GM19025 (cell line): ENCODE data around the gene APBB2.

ENCODE experiments used
- ATAC-seq: cut with Tn5 transposase; IDR thresholded peaks from one replicate; pipeline ENCODE4 v1.9.1; 2021; ENCODE audit warnings: mild to moderate bottlenecking, low read depth, moderate library complexity; ENCODE audit not compliant: unreplicated experiment

Gene APBB2

DNA sequence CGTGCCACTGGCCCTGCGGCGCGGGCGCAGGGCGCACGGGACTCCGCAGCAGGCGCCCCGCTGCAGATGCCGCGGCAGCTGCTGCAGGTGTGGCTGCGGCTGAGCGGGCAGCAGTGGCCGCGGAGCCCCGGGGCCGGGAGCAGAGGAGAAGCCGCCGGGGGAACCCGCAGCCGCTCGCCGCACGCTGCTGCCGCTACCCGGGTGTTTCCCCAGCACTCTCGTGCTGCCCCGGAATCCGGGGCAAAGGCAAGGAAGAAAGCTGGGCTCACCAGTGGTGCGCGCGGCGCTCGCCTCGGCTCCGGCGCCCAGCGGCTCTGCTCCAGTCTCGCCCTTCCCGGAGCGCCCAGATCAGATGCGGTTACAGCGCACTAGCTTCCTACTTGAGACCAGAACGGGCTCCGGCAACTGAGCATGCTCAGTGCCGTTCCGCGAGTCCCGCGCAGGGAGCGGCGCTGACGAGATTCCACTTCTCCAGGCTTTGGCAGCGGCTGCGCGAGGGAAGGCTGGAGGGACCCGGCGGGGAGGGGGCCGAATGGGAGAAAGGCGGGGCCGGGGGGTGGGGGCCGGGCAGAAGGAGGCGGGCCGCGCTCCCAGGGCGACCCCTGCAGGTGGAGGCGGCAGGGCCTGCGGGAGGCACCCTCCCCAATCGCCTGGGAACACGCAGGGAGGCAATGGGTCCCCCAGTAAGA, at the start of gene APBB2:
APBB2 (minus strand) TSS at position 407 of the 689 bp plus-strand sequence. CDS start 181,288 bp downstream, outside the sequence.
- ATAC-seq: peak; percentile 45

DNA sequence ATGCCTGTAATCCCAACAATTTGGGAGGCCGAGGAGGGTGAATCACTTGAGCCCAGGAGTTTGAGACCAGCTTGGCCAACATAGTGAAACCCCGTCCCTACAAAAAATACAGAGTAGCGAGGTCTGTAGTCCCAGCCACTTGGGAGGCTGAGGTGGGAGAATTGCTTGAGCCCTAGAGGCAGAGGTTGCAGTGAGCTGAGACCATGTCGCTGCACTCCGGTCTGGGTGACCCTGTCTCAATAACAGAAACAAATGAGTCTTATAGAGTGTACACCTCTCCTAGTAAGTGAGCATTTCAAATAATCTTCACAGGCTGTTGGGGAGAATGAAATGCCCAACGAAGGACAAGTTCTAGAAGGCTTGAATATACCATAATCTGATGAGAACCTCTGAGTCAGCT, 47.9 kb upstream of the APBB2 start:
- no peak for ATAC-seq

DNA sequence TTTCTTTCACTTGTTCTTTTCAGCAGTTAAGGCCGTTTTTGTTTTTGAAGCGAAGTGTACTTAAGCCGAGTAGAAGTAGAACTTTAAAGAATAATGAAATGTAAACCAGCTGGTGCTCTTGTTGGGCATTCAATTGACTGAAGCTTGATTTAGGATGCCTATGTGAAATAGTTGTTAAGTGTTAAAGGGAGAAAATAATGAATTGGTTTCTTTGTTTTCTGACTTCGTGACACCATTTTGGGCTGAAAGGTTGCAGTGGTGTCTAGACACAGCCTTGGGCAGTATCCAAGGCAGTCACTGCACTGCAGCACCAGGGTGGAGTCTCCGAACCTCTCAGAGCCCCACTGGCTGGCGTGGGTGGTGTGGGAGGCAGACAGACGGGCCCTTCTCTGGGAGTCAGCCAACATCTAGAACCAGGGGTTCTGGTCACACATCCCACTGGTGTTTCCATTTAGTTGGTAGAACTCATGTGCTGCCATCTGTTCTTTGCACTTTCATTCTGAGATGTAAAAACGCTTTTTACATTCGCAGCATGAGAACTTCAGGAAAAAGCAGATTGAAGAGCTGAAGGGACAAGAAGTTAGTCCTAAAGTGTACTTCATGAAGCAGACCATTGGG, 45.9 kb upstream of the APBB2 start:
- ATAC-seq: no peak

DNA sequence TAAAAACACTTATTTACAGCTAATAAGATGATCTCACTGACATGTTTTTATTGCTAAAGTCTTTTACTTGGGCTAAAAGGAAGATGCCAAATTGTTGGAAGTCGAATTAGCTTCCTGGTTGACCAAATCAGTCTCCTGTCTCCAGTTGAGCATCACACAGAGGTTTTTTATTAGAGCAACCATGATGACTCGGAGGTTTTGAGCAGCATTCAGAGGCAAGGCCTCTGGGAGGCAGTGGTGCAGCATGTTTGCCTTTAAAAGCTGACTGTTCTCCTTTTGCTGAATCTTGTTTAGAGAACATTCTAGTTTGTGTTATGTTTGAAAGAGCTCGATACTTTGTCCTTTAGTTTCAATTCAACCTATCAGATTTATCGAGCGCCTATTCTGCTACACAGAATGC, 44.4 kb upstream of the APBB2 start:
- ATAC-seq: no peak

DNA sequence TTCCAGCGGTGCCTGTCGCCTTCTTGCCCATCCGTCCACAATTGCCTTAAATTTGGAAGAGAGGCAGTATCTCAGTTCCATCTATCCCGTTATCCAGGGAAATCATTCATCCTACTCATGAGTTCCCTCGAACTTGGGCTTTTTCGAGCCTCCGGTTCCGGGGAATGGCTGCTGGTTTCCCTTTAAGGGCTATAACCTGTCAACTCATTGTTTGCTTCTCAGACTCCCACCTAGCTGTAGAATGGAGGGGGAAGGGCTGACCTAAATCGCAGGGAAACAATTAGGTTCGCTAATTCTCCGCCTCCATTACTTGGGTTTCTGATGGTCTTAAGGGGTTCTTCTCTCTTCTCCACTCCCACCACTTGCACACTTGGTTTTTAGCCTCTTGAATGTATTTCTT, 43.6 kb upstream of the APBB2 start:
- ATAC-seq: no peak

DNA sequence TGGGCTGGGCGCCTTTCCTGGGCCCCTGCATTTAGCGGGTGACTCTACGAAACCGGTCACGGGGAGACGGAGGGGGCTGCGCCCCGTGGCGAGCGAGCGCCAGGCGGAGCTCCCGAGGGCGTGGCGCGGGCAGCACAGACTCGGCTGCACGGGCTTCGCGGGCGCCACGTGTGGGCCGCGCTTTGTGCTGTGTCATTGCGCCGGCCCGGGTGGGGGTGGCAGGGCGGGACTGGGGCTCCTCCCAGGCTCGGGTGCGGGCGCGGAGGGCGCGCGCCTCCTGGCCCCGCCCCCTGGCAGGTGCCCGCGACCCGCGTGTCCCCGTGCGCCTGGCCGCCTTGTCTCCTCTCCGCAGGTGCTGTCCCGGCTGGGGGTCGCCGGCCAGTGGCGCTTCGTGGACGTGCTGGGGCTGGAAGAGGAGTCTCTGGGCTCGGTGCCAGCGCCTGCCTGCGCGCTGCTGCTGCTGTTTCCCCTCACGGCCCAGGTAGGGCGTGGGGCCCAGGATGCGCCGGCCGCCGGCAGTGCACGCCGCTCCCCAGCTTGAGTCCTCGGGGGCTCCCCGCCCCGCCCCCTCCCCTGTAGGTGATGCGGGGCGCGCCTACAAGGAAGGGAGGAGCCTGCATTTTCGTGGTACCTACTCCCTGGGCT, 43.0 kb upstream of the APBB2 start:
- peak; percentile 74 for ATAC-seq

DNA sequence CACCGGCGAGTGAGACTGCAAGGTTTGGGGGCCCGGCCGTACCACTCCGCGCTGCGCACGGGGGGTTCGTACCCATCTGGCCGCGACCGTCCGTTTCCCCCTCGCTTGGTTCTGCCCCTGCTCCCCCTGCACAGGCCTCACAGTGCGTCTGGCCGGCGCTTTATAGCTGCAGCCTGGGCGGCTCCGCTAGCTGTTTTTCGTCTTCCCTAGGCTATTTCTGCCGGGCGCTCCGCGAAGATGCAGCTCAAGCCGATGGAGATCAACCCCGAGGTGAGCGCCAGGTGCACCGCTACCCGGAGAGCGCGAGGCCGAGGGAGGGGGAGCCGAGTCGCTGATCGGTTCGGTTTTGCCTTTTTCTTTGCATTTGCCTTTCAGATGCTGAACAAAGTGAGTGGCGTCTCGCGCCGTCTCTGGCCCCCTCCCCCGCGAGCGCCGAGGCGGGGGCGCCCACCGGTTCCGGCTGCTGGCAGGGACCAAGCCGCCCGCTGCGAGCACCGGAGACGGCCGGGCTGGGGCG, 42.5 kb upstream of the APBB2 start, which contains the start of gene UCHL1:
UCHL1 (plus strand) TSS at position 189 of the 517 bp plus-strand sequence; CDS start at position 238, 49 bp downstream.
- peak; percentile 54 for ATAC-seq

DNA sequence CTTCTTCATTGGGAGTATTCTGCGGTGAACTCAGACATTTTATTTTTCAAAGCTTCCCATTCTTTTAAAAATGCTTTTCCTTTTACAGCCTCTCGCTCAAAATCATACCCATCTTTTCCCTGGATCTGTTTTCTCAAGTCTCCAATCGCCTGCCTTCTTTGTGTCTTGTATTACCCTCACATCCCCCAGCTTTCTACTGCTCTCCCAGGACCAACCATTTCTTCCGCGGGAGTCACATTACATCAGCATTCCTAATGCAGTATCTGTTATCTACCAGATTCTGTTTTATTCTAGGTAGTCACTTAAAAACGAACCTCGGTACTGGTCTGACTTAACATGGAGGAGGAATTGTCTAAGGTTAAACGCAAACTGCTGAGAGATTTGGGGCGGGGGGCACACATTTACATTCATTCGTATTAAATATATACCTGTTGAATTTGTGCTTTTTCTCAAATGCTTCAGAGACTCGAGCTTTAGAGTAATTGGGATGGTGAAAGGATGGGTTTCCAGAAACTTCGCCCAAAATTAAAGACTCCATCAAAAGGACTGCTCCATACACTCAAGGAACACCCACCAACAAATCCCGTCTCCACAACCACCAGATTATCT, 41.9 kb upstream of the APBB2 start:
- ATAC-seq: no peak

DNA sequence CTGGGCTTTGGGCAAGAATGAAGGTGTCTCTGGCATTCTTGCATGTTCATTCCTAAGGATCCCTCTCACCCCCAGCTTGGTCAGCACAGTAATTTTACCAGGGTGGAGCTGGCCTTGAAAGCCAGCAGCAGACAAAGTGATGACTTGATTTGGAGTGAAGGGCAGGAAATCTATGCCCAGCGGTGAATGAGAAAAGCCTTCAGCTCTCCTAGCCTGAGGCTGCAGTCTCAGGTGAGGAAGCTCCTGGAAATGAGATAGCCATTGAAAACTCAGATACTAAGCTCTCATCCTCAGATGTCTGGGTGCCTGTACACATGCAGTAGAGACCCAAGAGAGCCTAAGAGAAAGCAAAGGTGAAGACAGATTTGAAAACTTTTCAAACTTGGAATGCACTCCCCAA, 31.6 kb upstream of the APBB2 start:
- ATAC-seq: no peak

DNA sequence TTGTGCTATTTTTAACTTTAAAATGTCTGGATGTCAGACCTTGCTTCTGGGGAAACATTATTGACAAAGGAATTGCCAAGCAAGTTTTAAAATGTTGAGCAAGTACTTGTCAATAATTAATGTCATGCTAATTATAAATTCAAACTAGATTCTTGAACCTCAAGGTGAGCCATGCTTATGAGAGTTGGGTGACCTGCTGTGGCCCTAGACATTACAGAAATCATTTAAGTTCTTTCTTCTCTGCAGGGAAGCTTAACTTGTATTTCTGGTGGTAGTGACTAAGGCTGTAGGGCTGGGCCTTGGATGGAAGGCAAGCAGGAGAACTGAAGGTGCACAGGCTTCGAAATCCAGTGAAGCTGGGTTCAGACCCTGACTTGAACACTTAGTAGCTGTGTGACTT, 27.6 kb upstream of the APBB2 start:
- ATAC-seq: no peak

DNA sequence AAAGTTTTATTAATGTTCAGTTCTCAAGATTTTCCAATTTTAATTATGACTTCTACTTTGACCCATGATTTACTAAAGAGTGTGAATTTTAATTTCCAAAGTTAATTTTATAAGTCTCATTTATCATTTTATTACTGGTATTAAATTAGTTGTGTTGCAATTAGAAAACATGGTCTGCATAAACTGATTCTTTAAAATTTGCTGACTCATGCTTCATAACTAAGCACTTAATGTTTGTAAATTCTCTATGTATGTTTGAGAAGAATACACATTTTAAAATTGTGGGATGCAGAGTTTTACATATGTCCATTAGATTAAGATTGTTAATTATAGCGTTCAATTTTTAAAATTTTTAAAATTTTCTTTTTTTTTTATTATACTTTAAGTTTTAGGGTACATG, 22.2 kb upstream of the APBB2 start:
- no peak for ATAC-seq

DNA sequence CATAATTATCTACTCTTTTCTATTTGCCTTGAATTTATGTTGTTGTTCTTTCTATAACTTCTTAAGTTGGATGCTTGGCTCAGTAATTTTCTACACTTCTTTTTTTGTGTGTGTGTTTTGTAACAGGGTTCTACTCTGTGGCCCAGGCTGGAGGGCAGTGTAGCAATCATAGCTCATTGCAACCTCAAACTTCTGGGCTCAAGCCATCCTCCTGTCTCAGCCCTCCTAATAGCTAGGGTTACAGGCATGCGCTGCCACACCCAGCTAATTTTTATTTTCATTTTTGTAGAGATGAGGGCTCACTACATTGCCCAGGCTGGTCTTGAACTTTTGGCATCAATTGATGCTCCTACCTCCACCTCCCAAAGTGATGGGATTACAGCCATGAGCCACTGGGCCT, 21.7 kb upstream of the APBB2 start:
- no peak for ATAC-seq

DNA sequence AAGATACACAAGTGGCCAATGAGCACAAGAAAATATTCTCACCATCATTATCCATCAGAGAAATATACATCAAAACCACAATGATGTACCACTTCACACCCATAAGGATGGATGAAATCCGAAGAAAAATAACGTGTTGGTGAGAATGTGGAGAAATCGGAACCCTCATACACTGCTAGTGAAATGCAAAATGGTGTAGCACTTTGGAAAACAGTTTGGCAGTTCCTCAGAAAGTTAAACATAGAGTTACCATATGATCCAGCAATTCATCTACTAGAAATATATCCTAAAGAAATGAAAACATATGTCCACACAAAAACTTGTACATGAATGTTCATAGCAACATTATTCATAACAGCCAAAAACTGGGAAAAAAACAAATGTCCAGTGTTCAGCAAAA, 18.5 kb upstream of the APBB2 start:
- no peak for ATAC-seq

DNA sequence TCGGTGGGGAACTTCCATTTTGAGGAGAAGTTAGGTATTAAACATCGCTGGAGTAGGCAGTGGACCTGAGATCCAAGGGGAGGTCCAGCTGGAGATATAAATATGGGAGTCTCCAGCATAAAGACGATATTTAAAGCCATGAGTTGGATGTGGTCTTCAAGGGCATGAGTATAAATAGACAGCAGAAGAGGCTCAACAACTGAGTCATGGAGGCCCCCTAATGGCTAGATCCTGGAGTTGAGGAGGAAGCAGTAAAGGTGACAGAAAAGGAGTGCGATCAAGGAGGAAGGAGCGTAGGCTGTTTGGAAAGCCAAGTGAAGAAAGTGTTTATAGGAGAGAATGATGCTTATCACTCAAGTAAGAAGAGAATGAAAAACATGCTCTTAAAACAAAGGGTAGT, 18.1 kb upstream of the APBB2 start:
- ATAC-seq: no peak

DNA sequence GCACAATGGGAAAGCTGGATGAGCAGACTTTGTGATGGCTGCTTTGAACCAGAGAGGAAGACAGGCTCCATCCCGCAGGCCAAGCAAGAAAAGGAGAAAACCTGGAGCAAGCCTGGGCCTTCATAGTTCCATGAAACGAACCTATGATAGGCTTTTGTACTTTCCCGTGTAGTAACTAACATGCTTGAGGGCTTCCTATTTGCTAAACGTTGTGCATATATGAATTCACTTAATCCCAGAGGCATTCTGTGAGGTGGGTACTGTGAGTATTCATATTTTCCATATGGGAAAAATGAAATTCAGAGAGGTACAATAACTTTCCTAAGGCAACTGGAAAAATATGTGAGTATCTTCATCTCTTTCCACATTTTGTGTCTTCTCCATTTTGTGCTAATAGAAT, 13.6 kb upstream of the APBB2 start:
- ATAC-seq: no peak

DNA sequence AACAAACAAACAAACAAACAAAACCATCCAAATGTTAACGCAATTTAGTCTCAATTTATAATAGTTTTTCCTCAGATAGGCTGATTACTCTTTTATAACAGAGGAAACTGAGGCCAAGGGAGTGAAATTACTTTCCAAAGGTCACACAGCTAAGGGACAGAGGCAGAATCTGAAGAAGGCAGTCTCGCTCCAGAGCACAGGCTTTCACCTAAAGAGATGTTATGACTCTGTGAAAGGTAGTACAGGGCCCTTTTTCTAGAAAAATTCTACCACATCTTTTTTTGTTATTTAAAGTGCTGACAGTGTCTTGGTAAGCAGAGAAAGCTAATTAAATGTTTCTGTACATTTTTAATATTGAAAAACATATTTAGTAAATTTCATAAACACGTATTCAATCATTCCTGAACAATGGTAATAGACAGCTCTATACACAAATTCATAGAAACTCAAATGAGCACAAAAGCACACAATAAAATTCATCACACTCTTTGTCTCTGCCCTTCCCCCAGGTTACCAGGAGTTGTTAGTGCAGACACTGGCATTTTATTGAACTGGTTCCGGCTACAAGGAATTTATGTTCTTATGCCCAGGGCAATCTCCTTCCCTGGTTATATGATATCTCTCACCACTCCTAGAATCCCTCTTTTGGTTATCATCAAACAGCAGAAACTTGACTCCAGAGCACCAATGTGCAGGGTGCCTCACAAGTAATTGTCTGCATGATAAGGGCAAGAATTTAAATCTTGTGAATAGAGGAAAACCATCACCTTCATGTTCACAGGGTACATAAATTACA, 7.7 kb upstream of the APBB2 start:
- ATAC-seq: no peak

DNA sequence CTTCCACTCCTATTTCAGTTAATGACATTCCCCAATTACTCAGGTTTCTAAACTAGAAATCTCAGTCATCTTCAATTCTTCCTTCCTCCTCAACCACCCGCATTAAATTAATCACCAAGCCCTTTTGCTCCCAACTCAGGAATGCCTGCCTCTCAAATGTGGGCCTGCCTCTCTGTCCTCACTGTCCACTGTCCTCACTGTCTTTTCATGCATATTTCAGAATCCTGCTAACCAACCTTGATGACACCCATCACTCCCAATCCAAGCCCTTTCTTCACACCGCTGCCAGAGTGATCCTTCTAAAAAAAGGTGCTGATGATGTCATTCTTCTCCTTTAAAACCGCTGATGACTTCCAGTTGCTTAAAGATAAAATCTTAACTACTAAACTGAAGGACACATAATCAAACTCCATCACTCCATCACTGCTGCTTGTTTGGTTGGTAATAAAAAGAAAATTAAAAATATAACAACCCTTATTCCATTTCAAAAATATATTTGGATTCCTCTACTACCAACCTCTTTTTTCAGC, 5.1 kb upstream of the APBB2 start:
- ATAC-seq: no peak

DNA sequence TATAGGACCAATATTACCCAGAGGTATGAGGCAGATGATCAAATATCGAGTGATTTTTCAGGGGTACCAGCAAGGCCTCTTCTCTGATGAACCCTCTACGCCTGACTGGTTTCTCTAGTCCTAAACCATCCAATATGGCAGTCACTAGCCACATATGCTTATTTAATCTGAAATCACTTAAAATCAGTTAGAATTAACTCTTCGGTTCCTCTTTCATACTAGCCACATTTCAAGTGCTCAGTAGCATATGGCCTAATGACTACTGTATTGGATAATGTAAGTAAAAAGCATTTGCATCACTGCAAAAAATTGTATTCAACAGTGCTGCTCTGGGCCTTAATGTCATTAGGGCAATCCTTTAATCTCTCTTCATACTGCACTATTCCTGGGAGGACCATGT, 4.4 kb upstream of the APBB2 start:
- ATAC-seq: no peak

DNA sequence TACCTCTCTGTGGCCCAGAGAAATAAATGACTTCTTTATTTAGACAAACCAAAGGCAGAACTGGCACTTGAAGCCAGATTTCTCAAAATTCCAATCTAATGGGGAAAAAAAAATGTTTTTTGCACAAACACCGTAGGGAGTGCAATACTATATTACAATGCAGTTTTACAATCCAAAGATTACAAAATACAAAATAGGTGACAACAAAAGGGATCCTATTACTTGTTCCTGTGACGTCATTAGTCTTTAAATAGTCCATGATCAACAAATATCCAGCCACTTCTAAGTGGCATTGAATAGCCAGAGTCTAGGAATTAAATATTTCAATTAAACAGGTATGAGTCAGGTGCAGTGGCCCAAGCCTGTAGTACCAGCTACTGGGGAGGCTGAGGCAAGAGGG, 3.0 kb upstream of the APBB2 start:
- ATAC-seq: no peak

DNA sequence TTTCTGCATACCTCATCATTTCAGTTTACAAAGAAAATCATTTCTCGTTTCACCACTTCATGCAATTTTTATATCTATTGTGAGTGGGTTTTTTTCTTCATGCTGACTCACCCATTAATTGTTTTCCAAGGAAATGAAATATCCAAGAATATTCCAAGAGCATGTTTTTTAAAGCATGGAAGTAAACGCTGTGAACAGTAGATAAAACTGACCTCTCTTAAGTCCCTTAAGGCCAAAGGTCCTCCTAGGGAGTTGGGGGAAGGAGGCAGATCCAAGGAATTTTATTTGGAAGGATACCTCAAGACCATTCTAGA, 2.6 kb upstream of the APBB2 start:
- no peak for ATAC-seq
